Smooth muscle cell (in vitro differentiated cells): Measurements from ENCODE around the gene TIMP2. TPM values are rescaled to one million over a fixed set of nuclear protein-coding genes. Genes with fewer than 3 reads are reported as not detected.

Experiments
- DNase-seq: peaks from one replicate; lab custom pipeline; 2025; ENCODE audit not compliant: unreplicated experiment; lab: John Stamatoyannopoulos, UW
- H2AFZ ChIP-seq: fragments of 200-600 bp; sonication (generic); 2 replicates; pipeline ENCODE4 v1.6.0; 2016; ENCODE audit warnings: antibody characterized with exemption, low read depth, mild to moderate bottlenecking
- H3F3A ChIP-seq: fragments of 200-600 bp; sonication (generic); 2 replicates; pipeline ENCODE4 v1.6.0; 2017; ENCODE audit warnings: antibody characterized with exemption, low read depth
- H3K27ac ChIP-seq: fragments of 200-600 bp; sonication (generic); 2 replicates; pipeline ENCODE4 v1.5.1; 2016; ENCODE audit warnings: low read depth, mild to moderate bottlenecking
- H3K27me3 ChIP-seq: fragments of 200-600 bp; sonication (generic); 2 replicates; pipeline ENCODE4 v1.6.1; 2016; ENCODE audit warnings: low read depth, mild to moderate bottlenecking
- H3K36me3 ChIP-seq: fragments of 200-600 bp; sonication (generic); 2 replicates; pipeline ENCODE4 v1.5.1; 2016; ENCODE audit warnings: low read depth
- H3K4me1 ChIP-seq: fragments of 200-600 bp; sonication (generic); 2 replicates; pipeline ENCODE4 v1.5.1; 2016; ENCODE audit warnings: low read depth
- H3K4me2 ChIP-seq: fragments of 200-600 bp; sonication (generic); 2 replicates; pipeline ENCODE4 v1.6.0; 2016; ENCODE audit warnings: mild to moderate bottlenecking
- H3K4me3 ChIP-seq: fragments of 200-600 bp; sonication (generic); 2 replicates; pipeline ENCODE4 v1.5.1; 2016; ENCODE audit warnings: mild to moderate bottlenecking
- H3K79me2 ChIP-seq: fragments of 200-600 bp; sonication (generic); 2 replicates; pipeline ENCODE4 v1.6.0; 2016; ENCODE audit warnings: low read depth, mild to moderate bottlenecking
- H3K9ac ChIP-seq: fragments of 200-600 bp; sonication (generic); 2 replicates; pipeline ENCODE4 v1.6.0; 2016; ENCODE audit warnings: low read depth
- H3K9me3 ChIP-seq: fragments of 200-600 bp; sonication (generic); replicated peaks from 2 replicates; pipeline ENCODE4 v1.5.1; 2016; ENCODE audit warnings: low read depth
- H4K20me1 ChIP-seq: fragments of 200-600 bp; sonication (generic); 2 replicates; pipeline ENCODE4 v1.6.0; 2016; ENCODE audit warnings: low read depth
- CTCF ChIP-seq: fragments of 200-600 bp; sonication (generic); IDR thresholded peaks from 2 replicates; pipeline ENCODE4 v1.5.1; 2017; ENCODE audit warnings: borderline replicate concordance, mild to moderate bottlenecking, antibody characterized with exemption; ENCODE audit not compliant: insufficient read depth, poor library complexity, severe bottlenecking
- WGBS: methylation state at CpG from one replicate; pipeline ENCODE4 v1.1.7; 2016; ENCODE audit warnings: low lambda C conversion rate; 5-methylcytosine and 5-hydroxymethylcytosine counted together
- polyA plus RNA-seq: library from polyadenylated mRNA; unstranded; fragments of >200 nt; fragmentation: Nextera tagmentation; extraction: Ambion mirVana; gene quantifications from 2 replicates; pipeline ENCODE4 v1.2.1, GENCODE V29; 2016
- total RNA-seq: library from RNA; depleted of rRNA; stranded (reverse); fragments of >200 nt; gene quantifications from 2 replicates; pipeline ENCODE4 v1.2.3, GENCODE V29; 2014

Gene TIMP2
- total and polyA plus RNA-seq, 2 experiments from 2014 or later: 37.8 to 111 TPM

- WGBS: over 99% methylated on average over 21 of the region's 21 CpGs
- H4K20me1 ChIP-seq: peaks cover 11% of the 10 kb centered on the region
- H3K9me3 ChIP-seq: no peaks in the 10 kb centered on the region
- H2AFZ ChIP-seq: no peak overlapping the region
- H3K9ac ChIP-seq: no peak overlapping the region
- no peaks in the 10 kb centered on the region for H3K36me3 ChIP-seq
- DNase-seq: no peak
- H3F3A ChIP-seq: no peaks in the 10 kb centered on the region
- no peaks in the 10 kb centered on the region for H3K27me3 ChIP-seq
- no peaks in the 10 kb centered on the region for H3K79me2 ChIP-seq
- no peak overlapping the region for H3K27ac ChIP-seq
- H3K4me3 ChIP-seq: no peak overlapping the region
- H3K4me2 ChIP-seq: no peak overlapping the region
- TF ChIP-seq CTCF: no peak
- no peaks in the 10 kb centered on the region for H3K4me1 ChIP-seq
Measured at GRCh38 chr17:78803186-78803845, 121.9 kb downstream of the TIMP2 start.

Other genes starting within 250 kb of the TIMP2 start
- 17.4 and 19.3 TPM in 2 replicates for gene CYTH1, start 143.1 kb downstream of the TIMP2 start, total RNA-seq
- gene CYTH1, start 143.1 kb downstream of the TIMP2 start, polyA plus RNA-seq: 14.1 and 26.9 TPM in 2 replicates
- 14.3 and 29.0 TPM in 2 replicates for gene USP36, start 84.6 kb downstream of the TIMP2 start, total RNA-seq
- 17.6 and 31.4 TPM in 2 replicates for gene USP36, start 84.6 kb downstream of the TIMP2 start, polyA plus RNA-seq
- gene CEP295NL, start 22.2 kb downstream of the TIMP2 start, total RNA-seq: 0.85 and 1.2 TPM in 2 replicates
- 1.8 TPM in 1 of 2 replicates, not detected in the other for gene CEP295NL, start 22.2 kb downstream of the TIMP2 start, polyA plus RNA-seq
- gene LGALS3BP, start 54.5 kb upstream of the TIMP2 start, total RNA-seq: 55.7 and 66.5 TPM in 2 replicates
- 110 and 151 TPM in 2 replicates for gene LGALS3BP, start 54.5 kb upstream of the TIMP2 start, polyA plus RNA-seq
- gene CANT1, start 84.4 kb upstream of the TIMP2 start, total RNA-seq: 41.9 and 42.1 TPM in 2 replicates
- gene CANT1, start 84.4 kb upstream of the TIMP2 start, polyA plus RNA-seq: 36.5 and 38.3 TPM in 2 replicates
- gene C1QTNF1, start 98.8 kb upstream of the TIMP2 start, total RNA-seq: 5.1 and 5.7 TPM in 2 replicates
- 9.4 and 10.0 TPM in 2 replicates for gene C1QTNF1, start 98.8 kb upstream of the TIMP2 start, polyA plus RNA-seq
- 3.8 and 7.8 TPM in 2 replicates for gene ENGASE, start 149.4 kb upstream of the TIMP2 start, total RNA-seq
- gene ENGASE, start 149.4 kb upstream of the TIMP2 start, polyA plus RNA-seq: 9.6 and 11.2 TPM in 2 replicates